ENCODE data around the gene SLC6A19.

Gene SLC6A19

GRCh38 chr5:1235838-1236237, 34.4 kb downstream of the SLC6A19 start:
- Histone ChIP-seq H3K27ac (no peak overlapping the region), H2AFZ (ENCODE audit: low read depth) (no peak overlapping the region), H3K36me3 (ENCODE audit: insufficient read depth) (no peaks in the 10 kb centered on the region), H3K27me3 (ENCODE audit: insufficient read depth, low read depth) (no peaks in the 10 kb centered on the region), H3K4me3 (IDR thresholded peaks at IDR 0.05; ENCODE audit: insufficient read depth, low read depth, low read length) (no peak overlapping the region), H3K4me1 (ENCODE audit: low read depth, poor library complexity, severe bottlenecking) (no peaks in the 10 kb centered on the region), H4K20me1 (ENCODE audit: insufficient read depth) (no peaks in the 10 kb centered on the region), H3K4me2 (no peak overlapping the region), H3K9ac (no peak overlapping the region), H3K79me2 (ENCODE audit: insufficient read depth, low read depth) (no peaks in the 10 kb centered on the region)
- TF ChIP-seq CTCF (conservative IDR thresholded peaks at IDR 0.05; ENCODE audit: low read depth, low read length): no peak

DNA sequence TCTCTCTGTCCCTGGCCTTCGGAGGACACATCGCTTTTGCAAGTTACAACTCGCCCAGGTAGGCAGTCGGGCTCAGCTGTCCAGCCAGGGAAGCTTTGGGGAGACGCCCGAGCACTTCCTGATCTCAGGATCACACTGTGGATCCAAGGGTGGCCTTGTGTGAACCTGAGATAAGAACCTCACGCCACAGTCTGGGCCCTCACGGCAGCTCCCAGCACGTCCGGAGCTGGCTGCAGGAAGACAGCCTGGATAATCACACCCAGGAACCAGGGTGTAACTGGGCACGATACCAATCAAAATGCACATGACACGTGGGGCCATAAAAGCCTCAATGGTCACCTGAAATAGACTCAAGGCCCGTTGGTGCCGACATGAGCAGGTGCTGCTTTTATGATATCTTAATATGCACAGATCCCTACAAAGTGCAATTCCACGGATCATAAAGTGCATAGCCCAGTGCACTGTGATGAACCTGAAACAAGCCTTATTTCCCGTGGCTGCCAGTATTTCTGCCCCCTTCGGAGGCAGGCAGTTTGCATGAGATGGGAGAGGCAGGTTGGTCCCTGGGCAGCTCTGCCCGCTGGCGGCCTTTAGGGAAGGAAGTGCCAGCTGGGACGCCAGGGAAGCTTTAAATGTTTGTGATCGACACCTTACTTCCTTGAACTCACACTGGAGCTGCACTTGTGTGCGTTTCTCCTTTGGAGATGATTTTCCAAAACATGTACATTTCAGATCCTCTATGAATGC, 38.3 kb downstream of the SLC6A19 start:
- no peak overlapping the region for H2AFZ ChIP-seq (ENCODE audit: low read depth)
- no peak overlapping the region for H3K4me2 ChIP-seq
- H3K9ac ChIP-seq: no peak overlapping the region
- no peaks in the 10 kb centered on the region for H4K20me1 ChIP-seq (ENCODE audit: insufficient read depth)
- H3K4me3 ChIP-seq (IDR thresholded peaks at IDR 0.05; ENCODE audit: insufficient read depth, low read depth, low read length): no peak overlapping the region
- H3K79me2 ChIP-seq (ENCODE audit: insufficient read depth, low read depth): no peaks in the 10 kb centered on the region
- no peaks in the 10 kb centered on the region for H3K4me1 ChIP-seq (ENCODE audit: low read depth, poor library complexity, severe bottlenecking)
- no peaks in the 10 kb centered on the region for H3K36me3 ChIP-seq (ENCODE audit: insufficient read depth)
- TF ChIP-seq CTCF (conservative IDR thresholded peaks at IDR 0.05; ENCODE audit: low read depth, low read length): no peak
- peaks cover 1% of the 10 kb centered on the region; the same call in 1 of the 2 replicates for H3K27me3 ChIP-seq (ENCODE audit: insufficient read depth, low read depth)
- no peak overlapping the region for H3K27ac ChIP-seq

GRCh38 chr5:1240496-1241260, 39.3 kb downstream of the SLC6A19 start:
- no peaks in the 10 kb centered on the region for H3K36me3 ChIP-seq (ENCODE audit: insufficient read depth)
- no peak overlapping the region for H3K4me3 ChIP-seq (IDR thresholded peaks at IDR 0.05; ENCODE audit: insufficient read depth, low read depth, low read length)
- no peak overlapping the region for H3K4me2 ChIP-seq
- TF ChIP-seq CTCF (conservative IDR thresholded peaks at IDR 0.05; ENCODE audit: low read depth, low read length): no peak
- H3K27ac ChIP-seq: no peak overlapping the region
- H3K79me2 ChIP-seq (ENCODE audit: insufficient read depth, low read depth): no peaks in the 10 kb centered on the region
- no peaks in the 10 kb centered on the region for H3K4me1 ChIP-seq (ENCODE audit: low read depth, poor library complexity, severe bottlenecking)
- no peak overlapping the region for H2AFZ ChIP-seq (ENCODE audit: low read depth)
- H3K9ac ChIP-seq: no peak overlapping the region
- no peaks in the 10 kb centered on the region for H4K20me1 ChIP-seq (ENCODE audit: insufficient read depth)
- peaks cover 3% of the 10 kb centered on the region; the same call in 1 of the 2 replicates for H3K27me3 ChIP-seq (ENCODE audit: insufficient read depth, low read depth)

DNA sequence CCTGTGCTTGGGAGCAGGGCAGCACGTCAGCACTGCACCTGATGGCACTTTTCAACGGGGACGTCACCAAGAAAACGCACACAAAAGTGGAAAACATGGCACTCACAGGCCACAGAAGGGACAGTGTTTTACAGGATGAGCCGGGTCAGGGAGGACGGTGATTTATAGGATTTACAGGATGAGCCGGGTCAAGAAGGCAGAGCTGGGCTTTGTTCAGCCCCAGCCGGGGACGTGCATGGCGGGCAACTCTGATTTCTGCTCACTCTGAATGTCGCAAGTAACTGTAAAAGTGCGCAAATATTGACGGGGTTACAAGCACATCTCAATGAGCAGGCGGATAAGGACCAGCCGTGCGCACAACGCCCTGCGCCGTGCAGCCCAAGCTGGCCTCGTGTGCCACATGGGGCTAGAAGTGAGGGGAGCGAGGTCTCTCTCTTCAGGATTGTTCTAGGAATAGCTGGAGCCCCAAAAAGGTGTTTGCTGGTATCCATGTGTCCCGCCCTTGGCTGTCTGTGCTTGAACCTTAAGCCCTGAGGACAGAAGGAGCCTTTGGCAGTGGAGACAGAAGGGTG, 40.2 kb downstream of the SLC6A19 start:
- Histone ChIP-seq H3K79me2 (ENCODE audit: insufficient read depth, low read depth) (no peaks in the 10 kb centered on the region), H3K4me2 (no peak overlapping the region), H2AFZ (ENCODE audit: low read depth) (no peak overlapping the region), H3K9ac (no peak overlapping the region), H3K4me3 (IDR thresholded peaks at IDR 0.05; ENCODE audit: insufficient read depth, low read depth, low read length) (no peak overlapping the region), H3K27ac (no peak overlapping the region), H3K27me3 (ENCODE audit: insufficient read depth, low read depth) (peaks cover 3% of the 10 kb centered on the region; the same call in 1 of the 2 replicates), H3K4me1 (ENCODE audit: low read depth, poor library complexity, severe bottlenecking) (peaks cover 2% of the 10 kb centered on the region), H4K20me1 (ENCODE audit: insufficient read depth) (no peaks in the 10 kb centered on the region), H3K36me3 (ENCODE audit: insufficient read depth) (no peaks in the 10 kb centered on the region)
- no peak for TF ChIP-seq CTCF (conservative IDR thresholded peaks at IDR 0.05; ENCODE audit: low read depth, low read length)

Data from KMS-11 (cell line).